ENCODE results near the gene TP53INP2.
"Not testable (repeated sequence)": the region's sequence is repeated elsewhere in the genome, so short reads cannot be mapped to it uniquely, and the experiment has no call there.

Gene TP53INP2, protein sequence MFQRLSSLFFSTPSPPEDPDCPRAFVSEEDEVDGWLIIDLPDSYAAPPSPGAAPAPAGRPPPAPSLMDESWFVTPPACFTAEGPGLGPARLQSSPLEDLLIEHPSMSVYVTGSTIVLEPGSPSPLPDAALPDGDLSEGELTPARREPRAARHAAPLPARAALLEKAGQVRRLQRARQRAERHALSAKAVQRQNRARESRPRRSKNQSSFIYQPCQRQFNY

DNA sequence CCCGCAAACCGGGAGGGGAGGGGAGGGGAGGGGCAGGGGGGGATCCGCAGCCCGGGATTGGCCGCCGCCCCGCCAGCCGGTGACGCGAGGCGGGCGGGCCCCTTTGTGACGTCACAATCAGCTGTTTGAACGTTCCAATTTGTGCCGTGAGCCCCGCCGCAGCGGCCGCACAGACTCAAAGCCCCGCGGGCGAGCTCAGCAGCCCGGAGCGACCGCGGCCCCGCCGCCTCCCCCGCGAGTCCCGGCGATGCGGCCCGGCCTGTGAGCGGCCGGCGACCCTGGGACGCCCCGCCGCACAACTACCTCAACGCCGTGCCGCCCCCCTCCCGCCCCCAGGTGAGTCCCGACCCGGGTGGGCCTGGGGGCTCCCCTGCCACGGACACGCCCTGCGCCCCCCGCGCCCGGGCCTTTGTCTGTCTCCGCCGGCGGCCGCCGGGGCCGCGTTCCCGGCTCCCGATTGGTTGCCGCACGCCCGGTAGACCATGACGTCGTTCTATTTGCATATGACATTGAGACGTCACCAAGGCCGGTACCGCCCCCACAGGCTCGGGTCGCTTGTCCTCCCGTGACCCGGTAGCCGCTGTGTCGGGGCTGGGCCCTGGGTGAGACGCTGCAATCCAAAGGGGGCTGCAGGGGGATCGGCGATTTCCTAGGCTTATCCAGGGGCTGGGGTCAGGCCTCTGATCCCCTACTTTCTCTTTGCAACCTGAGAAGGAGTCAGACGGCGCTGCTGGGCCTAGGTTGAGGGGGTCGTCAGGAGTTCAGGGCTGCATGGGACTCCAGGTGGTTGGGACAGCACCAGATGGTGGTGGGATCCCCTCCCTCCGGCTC, at the start of gene TP53INP2:
Gene TP53INP2 (plus strand): TSS at position 168 of the 831 bp plus-strand sequence. CDS start 4,396 bp downstream, outside the sequence.
- Mint-ChIP-seq H3K4me1 (ENCODE audit: low read depth) (peaks cover 25% of the 10 kb centered on the region), H3K9me3 (no peaks in the 10 kb centered on the region), H3K27ac (peak within 1 kb of the TSS; percentile 88), H3K27me3 (peaks cover 9% of the 10 kb centered on the region), H3K36me3 (ENCODE audit: low read depth) (peaks cover 3% of the 10 kb centered on the region), H3K4me3 (peak within 1 kb of the TSS; percentile 86)
- DNase-seq, result peak; percentile 85

DNA sequence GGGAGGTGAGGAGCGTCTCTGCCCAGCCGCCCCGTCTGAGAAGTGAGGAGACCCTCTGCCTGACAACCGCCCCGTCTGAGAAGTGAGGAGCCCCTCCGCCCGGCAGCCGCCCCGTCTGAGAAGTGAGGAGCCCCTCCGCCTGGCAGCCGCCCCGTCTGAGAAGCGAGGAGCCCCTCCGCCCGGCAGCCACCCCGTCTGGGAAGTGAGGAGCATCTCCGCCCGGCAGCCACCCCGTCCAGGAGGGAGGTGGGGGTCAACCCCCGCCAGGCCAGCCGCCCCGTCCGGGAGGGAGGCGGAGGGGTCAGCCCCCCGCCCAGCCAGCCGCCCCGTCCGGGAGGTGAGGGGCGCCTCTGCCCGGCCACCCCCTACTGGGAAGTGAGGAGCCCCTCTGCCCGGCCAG, 45.5 kb upstream of the TP53INP2 start:
- peaks cover 27% of the 10 kb centered on the region for H3K36me3 Mint-ChIP-seq (ENCODE audit: low read depth)
- H3K4me1 Mint-ChIP-seq (ENCODE audit: low read depth), result peaks cover 12% of the 10 kb centered on the region
- DNase-seq, H3K27ac Mint-ChIP-seq, H3K27me3 Mint-ChIP-seq, H3K9me3 Mint-ChIP-seq, H3K4me3 Mint-ChIP-seq: not testable (repeated sequence)

DNA sequence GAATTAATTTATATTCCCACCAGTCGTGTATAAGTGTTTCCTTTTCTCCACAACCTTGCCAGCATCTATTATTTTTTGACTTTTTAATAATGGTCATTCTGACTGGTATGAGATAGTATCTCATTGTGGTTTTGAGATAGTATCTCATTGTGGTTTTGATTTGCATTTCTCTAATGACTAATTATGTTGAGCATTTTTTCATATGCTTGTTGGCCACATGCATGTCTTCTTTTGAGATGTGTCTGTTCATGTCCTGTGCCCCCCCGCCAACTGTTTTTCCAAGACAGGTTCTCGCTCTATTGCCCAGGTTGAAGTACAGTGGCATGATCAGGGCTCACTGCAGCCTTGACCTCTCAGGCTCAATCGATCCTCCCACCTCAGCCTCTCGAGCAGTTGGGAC, 42.3 kb upstream of the TP53INP2 start:
- H3K4me1 Mint-ChIP-seq (ENCODE audit: low read depth), result peaks cover 13% of the 10 kb centered on the region
- not testable (repeated sequence) for H3K27me3 Mint-ChIP-seq; DNase-seq; H3K36me3 Mint-ChIP-seq (ENCODE audit: low read depth); H3K4me3 Mint-ChIP-seq; H3K9me3 Mint-ChIP-seq
- H3K27ac Mint-ChIP-seq, result peak overlapping the region; percentile 18

DNA sequence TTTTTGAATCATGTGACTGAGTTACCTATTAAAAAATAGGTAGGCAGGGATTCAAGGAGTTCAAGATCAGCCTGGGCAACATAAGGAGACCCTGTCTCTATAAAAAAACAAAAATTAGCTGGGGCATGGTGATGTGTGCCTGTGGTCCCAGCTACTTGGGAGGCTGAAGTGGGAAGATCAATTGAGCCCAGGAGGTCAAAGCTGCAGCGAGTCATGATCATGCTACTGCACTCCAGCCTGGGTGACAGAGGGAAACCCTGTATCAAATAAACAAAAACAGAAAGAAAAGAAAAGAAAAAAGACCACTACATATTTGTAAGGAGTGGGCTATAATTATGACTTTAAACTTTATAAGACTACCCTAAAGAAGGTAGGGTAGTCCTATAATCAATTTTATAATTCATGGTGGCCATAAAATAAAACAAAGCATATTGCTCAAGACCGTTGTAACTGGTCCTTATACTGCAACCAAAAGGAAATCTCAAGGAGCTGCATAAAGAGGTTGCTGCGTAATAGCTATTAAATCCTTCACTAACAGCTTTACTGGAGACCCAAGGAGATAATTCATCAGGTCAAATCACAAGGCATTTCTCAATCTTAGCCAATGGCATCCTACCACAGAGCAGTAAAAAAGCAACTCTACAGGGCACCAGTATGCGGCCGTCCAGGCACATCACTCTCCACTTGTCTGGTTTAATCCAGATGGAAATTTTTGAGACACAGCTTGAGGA, 40.8 kb upstream of the TP53INP2 start:
- DNase-seq, result no peak
- Mint-ChIP-seq H3K36me3 (ENCODE audit: low read depth) (no peaks in the 10 kb centered on the region), H3K27me3 (no peaks in the 10 kb centered on the region), H3K4me1 (ENCODE audit: low read depth) (peaks cover 16% of the 10 kb centered on the region), H3K27ac (no peak overlapping the region), H3K4me3 (no peak overlapping the region), H3K9me3 (no peaks in the 10 kb centered on the region)

DNA sequence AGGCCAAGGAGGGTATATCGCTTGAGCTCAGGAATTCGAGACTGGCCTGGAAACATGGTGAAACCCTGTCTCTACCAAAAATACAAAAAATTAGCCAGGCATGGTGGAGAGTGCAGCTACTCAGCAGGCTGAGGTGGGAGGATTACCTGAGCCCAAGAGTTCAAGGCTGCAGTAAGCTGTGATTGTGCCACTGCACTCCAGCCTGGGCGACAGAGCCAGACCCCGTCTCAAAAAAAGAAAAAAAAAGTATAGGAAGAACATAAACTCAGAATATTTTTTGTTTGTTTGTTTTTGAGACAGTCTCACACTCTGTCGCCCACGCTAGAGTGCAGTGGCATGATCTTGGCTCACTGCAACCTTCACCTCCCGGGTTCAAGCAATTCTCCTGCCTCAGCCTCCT, 39.4 kb upstream of the TP53INP2 start:
- not testable (repeated sequence) for DNase-seq; H3K27me3 Mint-ChIP-seq; H3K27ac Mint-ChIP-seq; H3K36me3 Mint-ChIP-seq (ENCODE audit: low read depth); H3K9me3 Mint-ChIP-seq; H3K4me3 Mint-ChIP-seq
- peaks cover 16% of the 10 kb centered on the region for H3K4me1 Mint-ChIP-seq (ENCODE audit: low read depth)

DNA sequence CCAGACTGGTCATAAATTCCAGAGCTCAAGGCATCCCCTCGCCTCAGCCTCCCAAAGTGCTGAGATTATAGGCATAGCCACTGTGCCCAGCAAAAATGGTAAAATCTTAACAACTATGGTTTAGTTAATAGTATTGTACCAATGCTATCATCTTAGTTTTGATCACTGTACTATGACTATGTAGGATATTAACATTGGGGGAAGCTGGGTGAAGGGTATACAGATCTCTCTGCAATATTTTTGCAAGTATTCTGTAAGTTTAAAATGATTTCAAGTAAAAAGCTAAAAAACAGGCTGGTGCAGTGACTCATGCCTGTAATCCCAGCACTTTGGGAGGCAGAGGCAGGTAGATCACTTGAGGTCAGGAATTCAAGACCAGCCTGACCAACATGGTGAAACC, 35.0 kb upstream of the TP53INP2 start:
- Mint-ChIP-seq H3K4me3 (no peak overlapping the region), H3K36me3 (ENCODE audit: low read depth) (peaks cover 15% of the 10 kb centered on the region), H3K27me3 (no peaks in the 10 kb centered on the region), H3K9me3 (no peaks in the 10 kb centered on the region), H3K27ac (no peak overlapping the region), H3K4me1 (ENCODE audit: low read depth) (peaks cover 7% of the 10 kb centered on the region)
- no peak for DNase-seq

DNA sequence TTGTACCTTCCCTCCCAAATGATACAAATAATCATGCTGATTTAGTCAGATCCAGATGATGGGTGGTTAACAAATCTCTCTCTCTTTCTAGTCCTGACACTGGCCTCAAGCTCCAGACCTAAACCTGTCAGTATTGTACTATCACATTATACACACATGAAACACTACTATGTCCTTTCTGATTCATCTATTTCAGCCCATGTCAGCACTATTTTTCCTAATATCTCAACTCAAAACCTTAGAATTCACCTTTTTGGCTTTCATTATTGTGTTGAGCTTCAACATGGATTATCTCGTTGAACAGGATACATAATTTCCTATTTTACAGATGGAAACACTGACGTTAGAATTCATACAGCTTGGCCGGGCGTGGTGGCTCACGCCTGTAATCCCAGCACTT, 30.7 kb upstream of the TP53INP2 start:
- no peak for DNase-seq
- Mint-ChIP-seq H3K9me3 (no peaks in the 10 kb centered on the region), H3K4me3 (no peak overlapping the region), H3K27ac (no peak overlapping the region), H3K36me3 (ENCODE audit: low read depth) (peaks cover 24% of the 10 kb centered on the region), H3K4me1 (ENCODE audit: low read depth) (peaks cover 26% of the 10 kb centered on the region), H3K27me3 (no peaks in the 10 kb centered on the region)

DNA sequence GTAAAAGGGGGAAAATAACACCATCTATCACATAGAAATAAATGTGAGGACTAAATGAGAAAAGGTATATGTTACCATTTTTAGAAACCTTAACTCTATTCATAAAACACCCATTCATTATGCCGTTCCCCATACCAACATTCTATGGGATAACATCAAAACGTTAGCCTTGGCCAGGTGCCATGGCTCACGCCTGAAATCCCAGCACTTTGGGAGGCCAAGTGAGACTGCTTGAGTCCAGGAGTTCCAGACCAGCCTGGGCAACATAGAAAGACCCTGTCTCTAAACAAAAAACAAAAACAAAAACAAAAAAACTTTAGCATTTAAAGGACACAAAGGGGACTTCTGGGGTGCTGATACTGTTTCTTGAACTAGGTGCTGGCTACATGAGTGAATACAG, 28.6 kb upstream of the TP53INP2 start:
- H3K9me3 Mint-ChIP-seq, result no peaks in the 10 kb centered on the region
- peaks cover 20% of the 10 kb centered on the region for H3K36me3 Mint-ChIP-seq (ENCODE audit: low read depth)
- no peak for DNase-seq
- H3K4me3 Mint-ChIP-seq, result peak overlapping the region; percentile 90
- no peaks in the 10 kb centered on the region for H3K27me3 Mint-ChIP-seq
- no peak overlapping the region for H3K27ac Mint-ChIP-seq
- H3K4me1 Mint-ChIP-seq (ENCODE audit: low read depth), result peaks cover 31% of the 10 kb centered on the region

DNA sequence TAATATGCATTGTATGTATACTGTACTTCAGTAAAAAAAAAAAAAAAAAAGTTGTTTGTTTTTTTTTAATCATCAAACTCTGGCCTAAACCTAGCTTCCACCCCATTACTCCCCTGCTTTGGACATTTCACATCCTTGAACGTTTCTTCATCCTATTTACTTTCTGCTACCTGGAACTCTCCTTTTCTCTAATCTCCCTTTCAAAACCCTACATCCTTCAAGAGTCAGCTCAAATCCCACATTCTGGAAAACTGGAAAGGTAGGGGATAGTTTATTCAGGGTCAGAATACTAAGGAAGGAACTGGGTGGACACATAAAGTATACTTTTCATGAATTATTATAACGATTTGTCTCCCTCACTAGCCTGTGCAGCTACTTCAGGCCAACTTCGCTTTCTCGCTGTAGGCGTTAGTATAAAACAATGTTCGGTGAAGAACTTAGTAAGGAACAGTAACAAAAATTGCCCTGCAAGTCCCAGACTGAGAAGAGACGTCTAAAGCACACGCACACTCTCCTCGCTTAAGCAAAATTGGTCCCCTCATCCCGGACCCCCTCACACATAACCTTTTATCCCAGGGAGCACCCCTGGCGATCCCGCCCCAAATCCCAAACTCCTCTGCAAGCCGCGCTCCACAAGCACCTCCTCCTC, 28.0 kb upstream of the TP53INP2 start:
- peak overlapping the region; percentile 99 for H3K27ac Mint-ChIP-seq
- H3K27me3 Mint-ChIP-seq, result no peaks in the 10 kb centered on the region
- DNase-seq, result no peak
- H3K4me3 Mint-ChIP-seq, result peak overlapping the region; percentile 90
- H3K4me1 Mint-ChIP-seq (ENCODE audit: low read depth), result peaks cover 35% of the 10 kb centered on the region
- H3K36me3 Mint-ChIP-seq (ENCODE audit: low read depth), result peaks cover 18% of the 10 kb centered on the region
- no peaks in the 10 kb centered on the region for H3K9me3 Mint-ChIP-seq

DNA sequence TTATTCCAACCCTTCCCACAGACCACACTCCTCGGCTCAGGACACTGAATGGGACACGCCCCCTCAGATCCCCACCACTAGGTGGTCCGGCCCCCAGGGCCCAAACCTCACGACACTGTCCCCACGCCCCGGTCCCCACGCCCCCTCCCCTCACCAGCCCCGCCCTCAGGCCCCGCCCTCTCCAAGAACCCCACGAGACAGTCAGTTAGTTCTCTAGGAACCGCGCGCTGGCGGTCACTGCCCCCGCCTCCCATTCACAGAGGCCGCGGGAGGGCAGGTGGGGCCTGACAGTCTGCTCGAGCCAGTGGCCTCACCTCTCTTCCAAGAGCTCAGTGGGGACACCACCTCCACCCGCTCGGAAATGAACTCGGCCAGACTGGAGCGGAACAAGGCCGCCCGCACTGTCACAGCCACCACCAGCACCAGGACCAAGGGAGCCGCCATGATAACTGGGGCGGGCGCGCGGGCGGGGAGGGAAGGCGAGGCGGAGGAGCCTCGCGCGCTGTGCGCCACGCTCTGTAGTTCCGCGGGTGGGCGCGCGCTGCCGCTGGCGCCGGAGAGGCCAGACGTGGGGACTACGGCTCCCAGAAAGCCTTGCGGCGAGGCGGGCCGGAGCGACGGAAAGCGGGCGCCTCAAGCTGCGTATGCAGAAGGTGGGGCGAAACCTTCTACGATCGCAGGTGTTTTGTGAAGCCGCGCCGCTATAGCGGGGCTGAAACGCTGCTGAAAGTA, 27.3 kb upstream of the TP53INP2 start, which contains the start of gene PIGU:
Gene PIGU (minus strand): TSS at position 451 of the 732 bp plus-strand sequence. CDS start 7 bp downstream, at position 444.
- Mint-ChIP-seq H3K4me3 (peak within 1 kb of the TSS; percentile 90), H3K4me1 (ENCODE audit: low read depth) (peaks cover 35% of the 10 kb centered on the region), H3K27me3 (no peaks in the 10 kb centered on the region), H3K9me3 (no peaks in the 10 kb centered on the region), H3K27ac (peak within 1 kb of the TSS; percentile 99), H3K36me3 (ENCODE audit: low read depth) (peaks cover 18% of the 10 kb centered on the region)
- DNase-seq, result peak; percentile 96

DNA sequence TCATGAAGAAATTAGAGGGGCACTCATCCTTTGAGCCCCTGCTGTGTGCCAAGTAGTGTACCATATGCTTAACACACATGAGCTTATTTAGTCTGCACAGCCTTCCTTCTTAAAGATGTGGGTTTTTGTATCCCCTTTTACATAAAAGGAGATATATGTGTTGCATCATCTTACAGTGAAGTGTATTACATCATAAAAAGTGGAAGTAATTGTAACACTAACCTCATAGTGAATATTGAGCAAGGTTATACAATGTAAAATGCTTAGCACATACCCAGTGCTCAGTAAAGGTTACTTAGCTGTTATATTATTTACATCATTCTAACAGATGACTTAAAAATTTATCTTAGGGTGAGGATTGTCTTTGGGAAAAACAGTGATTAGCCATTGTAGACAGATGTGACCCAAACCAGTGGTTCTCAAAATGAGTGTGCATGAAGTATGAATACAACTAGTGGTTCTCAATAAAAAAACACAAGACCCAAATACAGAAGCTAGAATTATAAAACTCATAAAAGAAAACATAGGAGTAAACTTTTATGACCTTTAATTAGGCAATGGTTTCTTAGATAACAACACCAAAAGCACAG, 23.5 kb upstream of the TP53INP2 start:
- no peaks in the 10 kb centered on the region for H3K27me3 Mint-ChIP-seq
- H3K36me3 Mint-ChIP-seq (ENCODE audit: low read depth), result peaks cover 7% of the 10 kb centered on the region
- H3K9me3 Mint-ChIP-seq, result no peaks in the 10 kb centered on the region
- H3K4me1 Mint-ChIP-seq (ENCODE audit: low read depth), result peaks cover 23% of the 10 kb centered on the region
- no peak for DNase-seq
- H3K27ac Mint-ChIP-seq, result no peak overlapping the region
- no peak overlapping the region for H3K4me3 Mint-ChIP-seq

DNA sequence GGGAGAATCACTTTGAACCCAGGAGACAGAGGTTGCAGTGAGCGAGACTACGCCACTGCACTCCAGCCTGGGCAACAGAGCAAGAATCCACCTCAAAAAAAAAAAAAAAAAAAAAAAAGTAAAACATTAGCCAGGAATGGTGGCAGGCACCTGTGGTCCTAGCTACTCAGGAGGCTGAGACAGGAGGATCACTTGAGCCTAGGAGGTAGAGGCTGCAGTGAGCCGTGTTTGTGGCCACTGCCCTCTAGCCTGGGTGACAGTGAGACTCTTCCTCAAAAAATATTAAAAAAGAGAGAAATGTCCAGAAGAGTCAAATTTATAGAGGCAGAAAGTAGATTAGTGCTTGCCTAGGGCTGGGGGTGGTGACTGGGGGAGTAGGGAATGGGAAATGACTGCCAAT, 20.5 kb upstream of the TP53INP2 start:
- no peak overlapping the region for H3K4me3 Mint-ChIP-seq
- no peaks in the 10 kb centered on the region for H3K36me3 Mint-ChIP-seq (ENCODE audit: low read depth)
- DNase-seq, result no peak
- H3K4me1 Mint-ChIP-seq (ENCODE audit: low read depth), result peaks cover 8% of the 10 kb centered on the region
- H3K9me3 Mint-ChIP-seq, result no peaks in the 10 kb centered on the region
- no peak overlapping the region for H3K27ac Mint-ChIP-seq
- no peaks in the 10 kb centered on the region for H3K27me3 Mint-ChIP-seq

DNA sequence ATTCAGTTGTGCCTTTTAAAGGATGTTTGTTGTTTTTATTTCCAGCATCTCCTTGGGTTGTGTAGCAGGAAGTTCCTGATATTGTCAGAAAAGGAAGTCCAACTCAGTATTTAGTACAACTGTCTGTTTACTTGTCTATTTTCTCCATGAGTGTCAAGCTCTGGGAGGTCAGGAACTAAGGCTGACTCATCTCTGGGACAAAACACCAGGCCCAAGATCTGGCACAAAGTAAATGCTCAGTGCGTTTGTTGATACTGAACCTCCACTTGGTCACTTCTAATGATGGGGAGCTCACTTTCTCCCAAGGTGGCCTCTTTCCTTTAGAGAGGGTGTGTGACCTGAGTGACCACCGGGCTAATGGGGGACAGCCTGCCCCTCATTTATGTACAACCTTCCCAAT, 14.7 kb upstream of the TP53INP2 start:
- Mint-ChIP-seq H3K4me1 (ENCODE audit: low read depth) (no peaks in the 10 kb centered on the region), H3K27ac (no peak overlapping the region), H3K4me3 (no peak overlapping the region), H3K36me3 (ENCODE audit: low read depth) (no peaks in the 10 kb centered on the region), H3K9me3 (no peaks in the 10 kb centered on the region), H3K27me3 (no peaks in the 10 kb centered on the region)
- no peak for DNase-seq
